Measurements from ENCODE around the gene FAM162B. TPM values are rescaled to one million over a fixed set of nuclear protein-coding genes. Genes with fewer than 3 reads are reported as not detected.

FAM162B gene
- total and polyA plus RNA-seq, 11 donors, result 2.7 to 8.9 (median 3.5) TPM

GRCh38 chr6:116764629-116764960 lies 924 bp downstream of the FAM162B start:
- Histone ChIP-seq H3K27ac (peak overlapping the region in 9 of 12 donors; percentile 7 to 82 (median 64)), H3K4me1 (peaks cover 0 to 25% (median 6%) of the 10 kb centered on the region in 12 donors), H3K27me3 (peaks cover 0 to 57% (median 19%) of the 10 kb centered on the region in 9 donors), H3K36me3 (peaks cover 0 to 6% (median 0%) of the 10 kb centered on the region in 9 donors), H3K4me3 (peak overlapping the region; percentile 34 to 73 (median 60)), H3K9me3 (no peaks in the 10 kb centered on the region)
- intact Hi-C loops (cut with DNase I), result no loop called here
- DNase-seq, result peak in 4 of 5 donors; percentile 11 to 72 (median 22)
- WGBS, 4 donors, result 19 to 30% (median 21%) methylated on average over 15 to 19 of the region's 19 CpGs
- no peak for TF ChIP-seq POLR2A (IDR thresholded peaks at IDR 0.05)
- TF ChIP-seq, protein P1, sequence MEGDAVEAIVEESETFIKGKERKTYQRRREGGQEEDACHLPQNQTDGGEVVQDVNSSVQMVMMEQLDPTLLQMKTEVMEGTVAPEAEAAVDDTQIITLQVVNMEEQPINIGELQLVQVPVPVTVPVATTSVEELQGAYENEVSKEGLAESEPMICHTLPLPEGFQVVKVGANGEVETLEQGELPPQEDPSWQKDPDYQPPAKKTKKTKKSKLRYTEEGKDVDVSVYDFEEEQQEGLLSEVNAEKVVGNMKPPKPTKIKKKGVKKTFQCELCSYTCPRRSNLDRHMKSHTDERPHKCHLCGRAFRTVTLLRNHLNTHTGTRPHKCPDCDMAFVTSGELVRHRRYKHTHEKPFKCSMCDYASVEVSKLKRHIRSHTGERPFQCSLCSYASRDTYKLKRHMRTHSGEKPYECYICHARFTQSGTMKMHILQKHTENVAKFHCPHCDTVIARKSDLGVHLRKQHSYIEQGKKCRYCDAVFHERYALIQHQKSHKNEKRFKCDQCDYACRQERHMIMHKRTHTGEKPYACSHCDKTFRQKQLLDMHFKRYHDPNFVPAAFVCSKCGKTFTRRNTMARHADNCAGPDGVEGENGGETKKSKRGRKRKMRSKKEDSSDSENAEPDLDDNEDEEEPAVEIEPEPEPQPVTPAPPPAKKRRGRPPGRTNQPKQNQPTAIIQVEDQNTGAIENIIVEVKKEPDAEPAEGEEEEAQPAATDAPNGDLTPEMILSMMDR (IDR thresholded peaks at IDR 0.05), result no peak
- peak in 3 of 4 donors; percentile 13 to 41 (median 38) for ATAC-seq

GRCh38 chr6:116763906-116764628 lies 1.5 kb downstream of the FAM162B start:
- Histone ChIP-seq H3K36me3 (peaks cover 0 to 6% (median 0%) of the 10 kb centered on the region in 9 donors), H3K27me3 (peaks cover 0 to 57% (median 19%) of the 10 kb centered on the region in 9 donors), H3K4me3 (peak overlapping the region; percentile 34 to 73 (median 60)), H3K4me1 (peaks cover 0 to 25% (median 6%) of the 10 kb centered on the region in 12 donors), H3K9me3 (no peaks in the 10 kb centered on the region), H3K27ac (peak overlapping the region in 5 of 12 donors; percentile 52 to 82 (median 58))
- TF ChIP-seq POLR2A (IDR thresholded peaks at IDR 0.05), result no peak
- TF ChIP-seq, protein P1 (IDR thresholded peaks at IDR 0.05), result no peak
- intact Hi-C loops (cut with DNase I), result no loop called here
- 69 to 81% (median 75%) methylated on average over 11 of the region's 11 CpGs for WGBS, 4 donors
- ATAC-seq (peak in 2 of 4 donors; percentile 21 to 23), DNase-seq (no peak)

DNA sequence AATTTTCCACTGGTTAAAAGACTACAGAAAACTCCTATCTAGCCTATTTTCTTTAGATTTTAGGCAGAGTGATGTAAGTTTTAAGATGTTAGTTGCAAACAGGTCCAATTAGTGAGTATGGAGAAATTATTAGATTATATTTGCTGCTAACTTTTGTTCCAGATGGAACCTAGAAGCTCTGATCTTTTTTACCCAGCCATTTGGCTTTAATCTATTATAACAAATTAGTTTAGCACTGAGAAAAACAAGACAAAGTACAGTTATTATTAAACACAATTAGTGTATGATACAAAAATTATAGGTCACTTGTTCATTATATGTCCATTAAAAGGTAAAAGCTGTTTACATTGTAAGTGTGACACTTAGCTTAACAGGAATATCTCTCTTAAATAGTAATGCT lies 2.5 kb downstream of the FAM162B start:
- Histone ChIP-seq H3K27ac (no peak overlapping the region), H3K4me3 (peak overlapping the region in 4 of 12 donors; percentile 18 to 73 (median 64)), H3K4me1 (peaks cover 0 to 25% (median 6%) of the 10 kb centered on the region in 12 donors), H3K36me3 (peaks cover 0 to 6% (median 0%) of the 10 kb centered on the region in 9 donors), H3K9me3 (no peaks in the 10 kb centered on the region), H3K27me3 (peaks cover 0 to 57% (median 19%) of the 10 kb centered on the region in 9 donors)
- ATAC-seq, result no peak
- intact Hi-C loops (cut with DNase I), result no loop called here
- DNase-seq, result no peak
- no peak for TF ChIP-seq POLR2A (IDR thresholded peaks at IDR 0.05)
- TF ChIP-seq, protein P1 (IDR thresholded peaks at IDR 0.05), result no peak

GRCh38 chr6:116762235-116762634 lies 3.3 kb downstream of the FAM162B start:
- Histone ChIP-seq H3K9me3 (no peaks in the 10 kb centered on the region), H3K27me3 (peaks cover 0 to 52% (median 19%) of the 10 kb centered on the region in 9 donors), H3K4me3 (no peak overlapping the region), H3K36me3 (peaks cover 0 to 6% (median 0%) of the 10 kb centered on the region in 9 donors), H3K27ac (no peak overlapping the region), H3K4me1 (peaks cover 0 to 23% (median 6%) of the 10 kb centered on the region in 12 donors)
- ATAC-seq, result no peak
- intact Hi-C loops (cut with DNase I), result no loop called here
- 82 to 89% (median 84%) methylated on average over 1 of the region's 1 CpG for WGBS, 4 donors
- DNase-seq, result no peak
- TF ChIP-seq POLR2A (IDR thresholded peaks at IDR 0.05), result no peak
- TF ChIP-seq, protein P1 (IDR thresholded peaks at IDR 0.05), result no peak
